NCI-H524 (cell line): ENCODE measurements around the gene HCCS.
"Not testable (repeated sequence)": the region's sequence is repeated elsewhere in the genome, so short reads cannot be mapped to it uniquely, and the experiment has no call there.

Experiments
- DNase-seq, 2 experiments: peaks; one replicate each; lab custom pipeline; 2025; lab: John Stamatoyannopoulos, UW

The HCCS gene

GRCh38 chrX:11123087-11123486 lies 12.0 kb downstream of the HCCS start:
- DNase-seq, result not testable (repeated sequence)

- no peak for DNase-seq
Measured at GRCh38 chrX:11124112-11124511, 13.0 kb downstream of the HCCS start.

GRCh38 chrX:11125060-11125459 lies 13.9 kb downstream of the HCCS start:
- DNase-seq, result no peak

- DNase-seq, result peak in 1 of 2 experiments; percentile 4
Measured at GRCh38 chrX:11129534-11130105, 18.5 kb downstream of the HCCS start.

GRCh38 chrX:11130136-11130535 lies 19.0 kb downstream of the HCCS start:
- DNase-seq, result no peak

GRCh38 chrX:11131146-11131545 lies 20.0 kb downstream of the HCCS start:
- no peak for DNase-seq

- DNase-seq, result no peak
Measured at GRCh38 chrX:11135564-11136185, 24.5 kb downstream of the HCCS start.

GRCh38 chrX:11137543-11138139 lies 26.5 kb downstream of the HCCS start:
- DNase-seq, result peak in 1 of 2 experiments; percentile 31

- DNase-seq, result no peak
Measured at GRCh38 chrX:11138498-11139390, 27.6 kb downstream of the HCCS start.

- DNase-seq, result peak; percentile 63 to 82
Measured at GRCh38 chrX:11143931-11144678, 33.0 kb downstream of the HCCS start.

- DNase-seq, result no peak
Measured at GRCh38 chrX:11146411-11146810, 35.3 kb downstream of the HCCS start.

- DNase-seq, result no peak
Measured at GRCh38 chrX:11148401-11148800, 37.3 kb downstream of the HCCS start.

GRCh38 chrX:11151799-11152559 lies 40.8 kb downstream of the HCCS start:
- peak; percentile 56 to 86 for DNase-seq

GRCh38 chrX:11159149-11159548 lies 48.0 kb downstream of the HCCS start:
- no peak for DNase-seq

- no peak for DNase-seq
Measured at GRCh38 chrX:11164433-11164832, 53.3 kb downstream of the HCCS start.

- DNase-seq, result no peak
Measured at GRCh38 chrX:11171956-11172355, 60.8 kb downstream of the HCCS start.

GRCh38 chrX:11172415-11172814 lies 61.3 kb downstream of the HCCS start:
- no peak for DNase-seq
